Ovary (tissue), 9 donors: ENCODE data around the gene NID1. TPM values are rescaled to one million over a fixed set of nuclear protein-coding genes. Genes with fewer than 3 reads are reported as not detected.
A peak's percentile ranks its signal among the peaks of the same experiment; 100 is the strongest.

Experiments used
- DNase-seq, 5 donors: peaks; one replicate each; pipeline ENCODE4 v3.0.0-alpha.2; 2019 to 2020
- H3K27ac ChIP-seq, 2 donors: fragments of 200-600 bp; one replicate each; pipeline versions ENCODE4 v1.5.1 to v1.8.0; 2019 to 2022
- H3K27me3 ChIP-seq: fragments of 200-600 bp; one replicate; pipeline ENCODE4 v1.8.0; 2022
- H3K36me3 ChIP-seq: fragments of 200-600 bp; sonication (generic); one replicate; pipeline ENCODE4 v1.5.1; 2019
- H3K4me1 ChIP-seq: one replicate; pipeline ENCODE4 v1.8.1; 2013; ENCODE audit warnings: mild to moderate bottlenecking, moderate library complexity; ENCODE audit not compliant: insufficient read depth
- H3K4me3 ChIP-seq: fragments of 200-600 bp; sonication (generic); one replicate; pipeline ENCODE4 v1.5.1; 2017
- H3K9me3 ChIP-seq, 2 donors: fragments of 200-600 bp in 1 of 2; sonication (generic) in 1 of 2; one replicate each; pipeline versions ENCODE4 v1.5.1 to v1.8.1; 2013 to 2019; ENCODE audit warnings: mild to moderate bottlenecking in 1 of 2, moderate library complexity in 1 of 2
- EP300 ChIP-seq: sonication (generic); formaldehyde crosslinking; IDR thresholded peaks from one replicate; pipeline ENCODE4 v1.6.1; 2017; ENCODE audit warnings: antibody characterized with exemption
- POLR2A ChIP-seq: fragments of 450-650 bp; IDR thresholded peaks from one replicate; pipeline ENCODE4 v1.6.1; 2017; ENCODE audit warnings: antibody characterized with exemption, mild to moderate bottlenecking, moderate library complexity
- WGBS, 3 donors: extraction: QIAGEN DNeasy Blood & Tissue Kit in 1 of 3; methylation state at CpG; one replicate each; pipeline versions ENCODE4 v1.1.5 to v1.1.7; 2013 to 2017; 5-methylcytosine and 5-hydroxymethylcytosine counted together
- intact Hi-C, 4 donors: fragments of 100-400 bp; cut with DNase I; formaldehyde crosslinking; loops; one replicate each; pipeline versions ENCODE4 v1.11.0 to v1.15.1; 2022 to 2023
- polyA plus RNA-seq, 2 donors: library from polyadenylated mRNA; stranded (reverse); fragments of 200-250 nt in 1 of 2; fragments of 350-450 nt in 1 of 2; fragmentation: Illumina TruSeq in 1 of 2; extraction: RNeasy Lipid Tissue Mini Kit (QIAGEN cat#74804) in 1 of 2; gene quantifications; one replicate each; pipeline ENCODE4 v1.2.3, GENCODE V29; 2013 to 2014
- total RNA-seq, 7 donors: library from RNA; depleted of rRNA in 2 of 7; stranded (reverse); fragments of >200 nt in 2 of 7; fragmentation: NEBNext Ultra II Directional in 3 of 7; extraction: Animal tissue kit (Norgen Biotek cat#: 25700) in 3 of 7; gene quantifications; one replicate each; pipeline versions ENCODE4 v1.1.0 to v1.2.4, GENCODE V29; 2016 to 2023
- TF ChIP-seq, protein P1 (sequence below), 3 donors: fragments of 450-650 bp in 2 of 3; fragments of 200-600 bp in 1 of 3; IDR thresholded peaks; one replicate each; pipeline versions ENCODE4 v1.5.1 to v1.8.0; 2016 to 2022; ENCODE audit warnings: antibody characterized with exemption in 3 of 3, mild to moderate bottlenecking in 1 of 3
- donor health status: DM: no; HTN: no; CAD: no; lungs with moderate emphysema.
- donor health status: DM: no; HTN: no; CAD: no.
- donor health status: Bipolar disorder and iron deficiency.
- donor health status: DM: yes; HTN: yes; CAD: no.
- donor health status: DM: no; HTN: no; CAD: no.
- donor health status: DM: yes; HTN: yes; CAD: no.

The NID1 gene
- total and polyA plus RNA-seq, 9 donors = 59.2 to 147 (median 76.4) TPM

DNA sequence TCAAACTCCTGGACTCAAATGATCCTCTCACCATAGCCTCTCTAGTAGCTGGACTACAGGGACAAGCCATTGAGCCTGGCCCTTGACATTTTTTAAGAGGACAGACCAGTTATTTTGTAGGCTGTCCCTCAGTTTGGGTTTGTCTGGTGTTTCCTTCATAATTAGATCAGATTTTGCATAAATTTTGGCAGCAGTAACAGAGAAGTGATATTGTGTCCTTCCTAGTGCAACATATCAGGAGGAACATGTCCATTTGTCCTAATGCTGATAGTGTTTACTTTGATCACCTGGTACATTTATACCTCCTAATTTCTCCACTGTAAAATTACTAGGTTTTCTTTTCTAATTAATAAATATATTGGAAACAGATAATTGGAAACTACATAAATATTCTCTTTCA, 5.9 kb upstream of the NID1 start:
- intact Hi-C loops = no loop called here
- TF ChIP-seq EP300 = no peak
- TF ChIP-seq POLR2A = no peak
- TF ChIP-seq, protein P1, sequence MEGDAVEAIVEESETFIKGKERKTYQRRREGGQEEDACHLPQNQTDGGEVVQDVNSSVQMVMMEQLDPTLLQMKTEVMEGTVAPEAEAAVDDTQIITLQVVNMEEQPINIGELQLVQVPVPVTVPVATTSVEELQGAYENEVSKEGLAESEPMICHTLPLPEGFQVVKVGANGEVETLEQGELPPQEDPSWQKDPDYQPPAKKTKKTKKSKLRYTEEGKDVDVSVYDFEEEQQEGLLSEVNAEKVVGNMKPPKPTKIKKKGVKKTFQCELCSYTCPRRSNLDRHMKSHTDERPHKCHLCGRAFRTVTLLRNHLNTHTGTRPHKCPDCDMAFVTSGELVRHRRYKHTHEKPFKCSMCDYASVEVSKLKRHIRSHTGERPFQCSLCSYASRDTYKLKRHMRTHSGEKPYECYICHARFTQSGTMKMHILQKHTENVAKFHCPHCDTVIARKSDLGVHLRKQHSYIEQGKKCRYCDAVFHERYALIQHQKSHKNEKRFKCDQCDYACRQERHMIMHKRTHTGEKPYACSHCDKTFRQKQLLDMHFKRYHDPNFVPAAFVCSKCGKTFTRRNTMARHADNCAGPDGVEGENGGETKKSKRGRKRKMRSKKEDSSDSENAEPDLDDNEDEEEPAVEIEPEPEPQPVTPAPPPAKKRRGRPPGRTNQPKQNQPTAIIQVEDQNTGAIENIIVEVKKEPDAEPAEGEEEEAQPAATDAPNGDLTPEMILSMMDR (IDR thresholded peaks at IDR 0.05) = no peak

DNA sequence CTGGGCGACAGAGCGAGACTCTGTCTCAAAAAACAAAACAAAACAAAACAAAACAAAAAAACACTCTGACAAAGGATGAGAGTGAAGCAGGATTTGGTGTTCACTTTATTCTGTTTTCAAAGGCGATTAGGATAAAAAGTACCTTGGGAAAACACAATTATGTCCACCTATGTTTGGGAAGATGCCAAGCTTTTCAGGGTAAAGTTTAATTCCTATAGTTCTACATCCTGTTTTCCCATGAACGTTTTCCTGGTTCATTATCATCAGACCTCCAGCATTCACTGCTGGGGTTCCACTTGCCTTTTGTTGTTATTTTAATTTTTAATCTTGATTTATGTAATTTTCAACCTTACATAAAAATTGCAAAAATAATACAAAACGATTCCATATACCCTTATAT, 4.9 kb upstream of the NID1 start:
- TF ChIP-seq, protein P1 (IDR thresholded peaks at IDR 0.05) = no peak
- no peak for TF ChIP-seq EP300
- no peak for TF ChIP-seq POLR2A
- intact Hi-C loops = loop anchor here in 2 of 4 donors (5.0 to 10.0 kb wide), 3 partner anchors 95 to 205 kb away; partner anchors contain the start of gene LYST (in 1 of the 2)
- no peaks in the 10 kb centered on the region for H3K27me3 ChIP-seq

More for the DNA sequence above, 5.9 kb upstream of the NID1 start:
- Histone ChIP-seq H3K9me3 (no peaks in the 10 kb centered on the region), H3K36me3 (no peaks in the 10 kb centered on the region), H3K4me1 (peaks cover 4% of the 10 kb centered on the region), H3K27me3 (no peaks in the 10 kb centered on the region), H3K27ac (no peak overlapping the region), H3K4me3 (no peak overlapping the region)
- no peak for DNase-seq

GRCh38 chr1:236067854-236068454, 3.1 kb upstream of the NID1 start:
- H3K27me3 ChIP-seq = no peaks in the 10 kb centered on the region
- intact Hi-C loops = loop anchor here in 2 of 4 donors (5.0 to 10.0 kb wide), 3 partner anchors 93 to 203 kb away; partner anchors contain the start of gene LYST (in 1 of the 2)
- peak overlapping the region; percentile 80 to 96 for H3K27ac ChIP-seq
- no peaks in the 10 kb centered on the region for H3K36me3 ChIP-seq
- H3K9me3 ChIP-seq = no peaks in the 10 kb centered on the region
- WGBS, 3 donors = 14 to 20% (median 19%) methylated on average over 12 of the region's 12 CpGs
- peaks cover 6% of the 10 kb centered on the region for H3K4me1 ChIP-seq
- H3K4me3 ChIP-seq = peak overlapping the region; percentile 10
- DNase-seq = peak in 2 of 5 donors; percentile 24 to 41
- TF ChIP-seq EP300 (peak; percentile 94), POLR2A (no peak)
- TF ChIP-seq, protein P1 (IDR thresholded peaks at IDR 0.05) = no peak

More for the DNA sequence above, 4.9 kb upstream of the NID1 start:
- no peak for DNase-seq
- Histone ChIP-seq H3K36me3 (no peaks in the 10 kb centered on the region), H3K9me3 (no peaks in the 10 kb centered on the region), H3K4me1 (peaks cover 6% of the 10 kb centered on the region), H3K27ac (no peak overlapping the region), H3K4me3 (no peak overlapping the region)
- WGBS, 3 donors = 82 to 85% (median 84%) methylated on average over 5 of the region's 5 CpGs

GRCh38 chr1:236066828-236067386, 2.0 kb upstream of the NID1 start:
- 50 to 59% (median 55%) methylated on average over 6 of the region's 6 CpGs for WGBS, 3 donors
- H3K27ac ChIP-seq = peak overlapping the region; percentile 80 to 96
- H3K9me3 ChIP-seq = no peaks in the 10 kb centered on the region
- H3K27me3 ChIP-seq = no peaks in the 10 kb centered on the region
- peak in 3 of 5 donors; percentile 33 to 53 (median 36) for DNase-seq
- H3K4me1 ChIP-seq = peaks cover 10% of the 10 kb centered on the region
- H3K36me3 ChIP-seq = no peaks in the 10 kb centered on the region
- intact Hi-C loops = loop anchor here in 2 of 4 donors (5.0 to 10.0 kb wide), 3 partner anchors 92 to 202 kb away; partner anchors contain the start of gene LYST (in 1 of the 2)
- TF ChIP-seq EP300 = peak; percentile 64
- TF ChIP-seq POLR2A = no peak
- TF ChIP-seq, protein P1 (IDR thresholded peaks at IDR 0.05) = no peak
- H3K4me3 ChIP-seq = no peak overlapping the region
